Mesothelial cell of epicardium (in vitro differentiated cells): ENCODE results near the gene RAET1G. TPM values are rescaled to one million over a fixed set of nuclear protein-coding genes. Genes with fewer than 3 reads are reported as not detected.

Experiments
- DNase-seq, 2 experiments: peaks; one replicate each; pipeline ENCODE4 v3.0.0; 2021; ENCODE audit warnings: low spot score in 2 of 2; ENCODE audit not compliant: unreplicated experiment in 2 of 2
- H3K27ac Mint-ChIP-seq: 2 replicates; pipeline ENCODE4 v1.8.0; 2021; ENCODE audit warnings: mixed read lengths
- H3K27me3 Mint-ChIP-seq: 2 replicates; pipeline ENCODE4 v1.8.0; 2021; ENCODE audit warnings: low read depth, mixed read lengths
- H3K36me3 Mint-ChIP-seq: 2 replicates; pipeline ENCODE4 v1.8.0; 2021; ENCODE audit warnings: mixed read lengths
- H3K4me1 Mint-ChIP-seq: 2 replicates; pipeline ENCODE4 v1.8.0; 2021; ENCODE audit warnings: mixed read lengths
- H3K4me3 Mint-ChIP-seq: 2 replicates; pipeline ENCODE4 v1.8.0; 2021; ENCODE audit warnings: mild to moderate bottlenecking, moderate library complexity, mixed read lengths
- H3K9me3 Mint-ChIP-seq: 2 replicates; pipeline ENCODE4 v1.8.0; 2021; ENCODE audit warnings: mixed read lengths
- CTCF ChIP-seq: fragments of 200-600 bp; sonication (generic); IDR thresholded peaks from one replicate; pipeline ENCODE4 v1.5.0; 2021; ENCODE audit warnings: antibody characterized with exemption; ENCODE audit not compliant: unreplicated experiment
- total RNA-seq: library from RNA; stranded (reverse); gene quantifications from 3 replicates; pipeline ENCODE4 v1.2.1, GENCODE V29; 2021

Gene RAET1G
- total RNA-seq, 1 donor from 2014 or later: not detected

- no peak for TF ChIP-seq CTCF
- Mint-ChIP-seq H3K36me3 (no peaks in the 10 kb centered on the region), H3K4me1 (no peaks in the 10 kb centered on the region), H3K9me3 (peaks cover 17% of the 10 kb centered on the region), H3K27me3 (peaks cover 64% of the 10 kb centered on the region), H3K4me3 (no peak overlapping the region), H3K27ac (no peak overlapping the region)
- DNase-seq: no peak
Measured at GRCh38 chr6:149903938-149904611, 18.8 kb downstream of the RAET1G start.

GRCh38 chr6:149901444-149902140 is 21.3 kb downstream of the RAET1G start:
- no peak overlapping the region for H3K27ac Mint-ChIP-seq
- H3K4me3 Mint-ChIP-seq: no peak overlapping the region
- no peaks in the 10 kb centered on the region for H3K4me1 Mint-ChIP-seq
- H3K27me3 Mint-ChIP-seq: peaks cover 74% of the 10 kb centered on the region
- no peak for TF ChIP-seq CTCF
- no peak for DNase-seq
- no peaks in the 10 kb centered on the region for H3K9me3 Mint-ChIP-seq
- no peaks in the 10 kb centered on the region for H3K36me3 Mint-ChIP-seq

- Mint-ChIP-seq H3K27ac (no peak overlapping the region), H3K4me3 (no peak overlapping the region), H3K27me3 (peaks cover 70% of the 10 kb centered on the region), H3K36me3 (no peaks in the 10 kb centered on the region), H3K4me1 (peaks cover 2% of the 10 kb centered on the region), H3K9me3 (no peaks in the 10 kb centered on the region)
- no peak for DNase-seq
- no peak for TF ChIP-seq CTCF
Measured at GRCh38 chr6:149900620-149901443, 22.1 kb downstream of the RAET1G start.

- TF ChIP-seq CTCF: no peak
- Mint-ChIP-seq H3K36me3 (no peaks in the 10 kb centered on the region), H3K27me3 (peaks cover 71% of the 10 kb centered on the region), H3K4me3 (no peak overlapping the region), H3K27ac (no peak overlapping the region), H3K9me3 (no peaks in the 10 kb centered on the region), H3K4me1 (peaks cover 5% of the 10 kb centered on the region)
- no peak for DNase-seq
Measured at GRCh38 chr6:149899926-149900619, 22.8 kb downstream of the RAET1G start.

GRCh38 chr6:149899486-149899885 is 23.4 kb downstream of the RAET1G start:
- TF ChIP-seq CTCF: no peak
- Mint-ChIP-seq H3K27me3 (peaks cover 71% of the 10 kb centered on the region), H3K4me3 (no peak overlapping the region), H3K4me1 (peaks cover 5% of the 10 kb centered on the region), H3K36me3 (no peaks in the 10 kb centered on the region), H3K9me3 (no peaks in the 10 kb centered on the region), H3K27ac (no peak overlapping the region)
- no peak for DNase-seq
